Peyer's patch (tissue), 4 donors: Measurements from ENCODE around the gene SDF2L1.

Experiments used
- CTCF ChIP-seq, 6 experiments: fragments of 450-650 bp in 4 of 6; fragments of 200-600 bp in 2 of 6; sonication (generic) in 1 of 6; IDR thresholded peaks; one replicate each; pipeline ENCODE4 v1.5.1; 2017 to 2019; ENCODE audit warnings: antibody characterized with exemption in 6 of 6, mild to moderate bottlenecking in 3 of 6, moderate library complexity in 1 of 6
- POLR2A ChIP-seq, 2 donors: fragments of 450-650 bp; IDR thresholded peaks; one replicate each; pipeline ENCODE4 v1.5.1; 2017; ENCODE audit warnings: antibody characterized with exemption in 2 of 2, mild to moderate bottlenecking in 2 of 2, moderate library complexity in 2 of 2

- TF ChIP-seq POLR2A (IDR thresholded peaks at IDR 0.05): no peak
- TF ChIP-seq CTCF (IDR thresholded peaks at IDR 0.05): no peak
These were observed 51.4 kb downstream of the SDF2L1 start for GRCh38 chr22:21693333-21693998.
